IPS-18a (cell line): ENCODE data around the gene STK17A.

Source experiments
- H3K27ac ChIP-seq: one replicate; pipeline ENCODE4 v1.5.1; 2013; ENCODE audit warnings: low read length
- H3K27me3 ChIP-seq: one replicate; pipeline ENCODE4 v1.6.1; 2013; ENCODE audit warnings: mild to moderate bottlenecking, low read length; ENCODE audit not compliant: control insufficient read depth, insufficient read depth
- H3K36me3 ChIP-seq: one replicate; pipeline ENCODE4 v1.6.1; 2013; ENCODE audit warnings: low read depth, low read length; ENCODE audit not compliant: control insufficient read depth
- H3K4me1 ChIP-seq: one replicate; pipeline ENCODE4 v1.6.1; 2013; ENCODE audit warnings: low read depth, low read length; ENCODE audit not compliant: control insufficient read depth
- H3K4me3 ChIP-seq: one replicate; pipeline ENCODE4 v1.5.1; 2013; ENCODE audit warnings: low read length
- H3K9ac ChIP-seq: one replicate; pipeline ENCODE4 v1.6.1; 2013; ENCODE audit warnings: mild to moderate bottlenecking, low read length, moderate library complexity
- H3K9me3 ChIP-seq: one replicate; pipeline ENCODE4 v1.6.1; 2013; ENCODE audit warnings: low read depth, low read length; ENCODE audit not compliant: control insufficient read depth

STK17A gene

DNA sequence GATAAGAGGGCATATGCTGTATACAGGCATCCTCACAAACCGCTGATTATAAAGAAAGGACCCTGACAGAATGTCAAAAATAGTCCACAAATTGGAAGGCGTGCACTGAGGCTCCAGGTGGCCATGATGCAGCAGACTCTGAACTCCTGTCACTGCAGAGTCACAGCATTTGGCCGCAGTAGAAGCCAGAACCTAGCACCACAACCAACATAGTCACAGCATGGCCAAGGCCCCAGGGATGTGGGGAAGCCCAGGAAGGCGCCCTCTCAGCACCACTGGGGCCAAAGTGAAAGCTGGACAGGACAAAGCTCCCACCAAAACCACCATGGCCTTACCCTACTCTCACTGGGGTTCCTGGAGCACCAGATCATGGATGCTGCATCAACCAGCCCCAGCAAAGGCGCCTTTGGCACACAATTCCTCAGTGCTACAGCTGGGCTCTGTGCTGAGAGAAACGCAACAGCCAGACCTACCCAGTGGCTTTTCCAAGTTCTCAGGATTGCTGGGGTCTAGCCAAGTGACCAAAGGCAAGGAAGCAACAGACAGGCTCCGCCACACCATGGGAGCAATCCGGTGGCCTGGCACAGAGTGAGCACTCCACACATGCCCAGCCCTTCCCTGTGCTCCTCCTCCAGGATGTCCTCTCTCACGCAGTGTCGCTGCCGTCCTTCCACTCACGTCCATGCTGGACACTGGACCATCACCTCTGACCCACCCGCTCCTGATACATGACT is 60.2 kb downstream of the STK17A start:
- no peak overlapping the region for H3K9ac ChIP-seq
- H3K4me1 ChIP-seq: peaks cover 20% of the 10 kb centered on the region
- no peaks in the 10 kb centered on the region for H3K27me3 ChIP-seq
- H3K9me3 ChIP-seq: no peaks in the 10 kb centered on the region
- H3K27ac ChIP-seq: no peak overlapping the region
- H3K4me3 ChIP-seq: no peak overlapping the region
- peaks cover 38% of the 10 kb centered on the region for H3K36me3 ChIP-seq

DNA sequence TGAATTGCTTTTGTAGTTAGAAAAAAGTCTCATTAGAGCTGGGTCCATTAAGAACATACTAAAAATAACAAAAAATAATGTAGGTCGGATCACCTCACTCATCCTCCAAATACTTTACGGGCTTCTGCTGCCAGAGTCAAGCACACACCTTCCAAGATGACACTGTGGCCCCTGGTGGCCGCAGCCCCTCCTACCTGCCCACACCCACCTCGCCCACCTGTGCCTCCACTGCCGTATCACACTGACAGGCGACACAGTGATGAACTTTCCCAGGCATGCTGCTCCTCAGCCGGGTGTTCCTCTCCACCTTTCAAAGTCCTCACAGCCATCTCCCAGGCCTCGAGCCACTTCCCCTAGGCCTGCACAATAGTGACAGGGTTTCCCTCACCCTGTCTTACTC is 60.9 kb downstream of the STK17A start:
- peaks cover 33% of the 10 kb centered on the region for H3K36me3 ChIP-seq
- no peak overlapping the region for H3K9ac ChIP-seq
- no peak overlapping the region for H3K27ac ChIP-seq
- peaks cover 25% of the 10 kb centered on the region for H3K4me1 ChIP-seq
- no peak overlapping the region for H3K4me3 ChIP-seq
- H3K27me3 ChIP-seq: no peaks in the 10 kb centered on the region
- H3K9me3 ChIP-seq: no peaks in the 10 kb centered on the region

- Histone ChIP-seq H3K9ac (no peak overlapping the region), H3K4me1 (peaks cover 37% of the 10 kb centered on the region), H3K9me3 (no peaks in the 10 kb centered on the region), H3K36me3 (peaks cover 24% of the 10 kb centered on the region), H3K27ac (no peak overlapping the region), H3K4me3 (no peak overlapping the region), H3K27me3 (no peaks in the 10 kb centered on the region)
Observed at GRCh38 chr7:43645699-43646226, 62.9 kb downstream of the STK17A start.

DNA sequence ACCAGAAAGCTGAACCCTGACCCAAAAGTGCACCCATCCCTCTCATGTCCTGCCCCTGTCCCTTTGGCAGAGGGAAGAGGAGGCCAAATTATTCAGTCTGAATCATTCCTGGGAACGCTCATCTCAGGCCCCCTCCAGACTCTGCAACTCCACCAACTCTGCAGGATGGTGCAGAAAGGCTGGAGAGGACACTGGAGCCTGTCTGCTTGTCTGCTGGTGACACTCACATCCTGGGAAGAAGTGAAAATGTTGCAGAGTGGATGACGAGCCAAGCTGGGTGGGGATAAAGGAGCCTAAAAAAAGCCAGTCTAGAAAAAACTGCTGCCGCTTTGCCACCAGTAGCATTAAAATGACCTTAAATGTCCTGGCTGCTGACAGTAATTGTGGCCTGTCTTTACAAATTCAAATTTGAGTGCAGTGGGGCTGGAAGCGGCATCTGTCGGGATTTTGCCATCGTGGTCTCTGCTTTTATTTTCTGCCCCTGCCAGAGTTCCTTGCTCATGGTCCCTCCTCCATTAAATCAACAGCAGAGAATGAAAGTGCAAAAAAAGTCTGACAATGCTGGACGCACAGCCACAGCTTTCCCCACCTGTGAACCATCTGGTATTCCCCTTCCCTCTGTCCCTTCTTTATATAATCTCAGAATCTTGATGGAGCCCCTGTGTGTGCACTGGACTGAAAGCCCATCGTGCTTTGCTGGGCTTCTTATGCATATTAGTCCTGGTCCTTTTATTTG is 63.9 kb downstream of the STK17A start:
- Histone ChIP-seq H3K27ac (peak overlapping the region; percentile 52), H3K9me3 (no peaks in the 10 kb centered on the region), H3K9ac (peak overlapping the region; percentile 37), H3K36me3 (peaks cover 22% of the 10 kb centered on the region), H3K4me1 (peaks cover 41% of the 10 kb centered on the region), H3K27me3 (no peaks in the 10 kb centered on the region), H3K4me3 (no peak overlapping the region)

DNA sequence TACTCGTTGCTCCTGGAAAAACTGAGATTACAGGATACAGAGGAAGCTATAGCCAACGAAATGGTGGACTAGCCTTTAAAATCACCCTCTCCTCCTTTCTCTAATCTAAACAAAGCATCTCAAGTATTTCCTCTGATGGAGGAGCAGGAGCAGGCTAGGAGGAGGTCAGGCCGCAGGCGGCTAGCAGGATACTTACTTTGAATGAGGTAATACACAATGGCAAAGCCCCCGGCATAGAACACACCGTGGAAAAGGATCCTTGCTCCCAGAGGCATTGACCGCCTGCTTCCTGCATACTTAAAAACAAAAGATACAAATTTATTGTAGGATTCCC is 64.4 kb downstream of the STK17A start:
- Histone ChIP-seq H3K27ac (peak overlapping the region; percentile 52), H3K4me1 (peaks cover 41% of the 10 kb centered on the region), H3K4me3 (no peak overlapping the region), H3K9me3 (no peaks in the 10 kb centered on the region), H3K36me3 (peaks cover 22% of the 10 kb centered on the region), H3K27me3 (no peaks in the 10 kb centered on the region), H3K9ac (peak overlapping the region; percentile 37)

- H3K36me3 ChIP-seq: peaks cover 18% of the 10 kb centered on the region
- H3K9me3 ChIP-seq: no peaks in the 10 kb centered on the region
- H3K9ac ChIP-seq: peak overlapping the region; percentile 37
- H3K27me3 ChIP-seq: no peaks in the 10 kb centered on the region
- peaks cover 41% of the 10 kb centered on the region for H3K4me1 ChIP-seq
- H3K4me3 ChIP-seq: no peak overlapping the region
- H3K27ac ChIP-seq: peak overlapping the region; percentile 52
Observed at GRCh38 chr7:43647673-43648472, 65.0 kb downstream of the STK17A start.

DNA sequence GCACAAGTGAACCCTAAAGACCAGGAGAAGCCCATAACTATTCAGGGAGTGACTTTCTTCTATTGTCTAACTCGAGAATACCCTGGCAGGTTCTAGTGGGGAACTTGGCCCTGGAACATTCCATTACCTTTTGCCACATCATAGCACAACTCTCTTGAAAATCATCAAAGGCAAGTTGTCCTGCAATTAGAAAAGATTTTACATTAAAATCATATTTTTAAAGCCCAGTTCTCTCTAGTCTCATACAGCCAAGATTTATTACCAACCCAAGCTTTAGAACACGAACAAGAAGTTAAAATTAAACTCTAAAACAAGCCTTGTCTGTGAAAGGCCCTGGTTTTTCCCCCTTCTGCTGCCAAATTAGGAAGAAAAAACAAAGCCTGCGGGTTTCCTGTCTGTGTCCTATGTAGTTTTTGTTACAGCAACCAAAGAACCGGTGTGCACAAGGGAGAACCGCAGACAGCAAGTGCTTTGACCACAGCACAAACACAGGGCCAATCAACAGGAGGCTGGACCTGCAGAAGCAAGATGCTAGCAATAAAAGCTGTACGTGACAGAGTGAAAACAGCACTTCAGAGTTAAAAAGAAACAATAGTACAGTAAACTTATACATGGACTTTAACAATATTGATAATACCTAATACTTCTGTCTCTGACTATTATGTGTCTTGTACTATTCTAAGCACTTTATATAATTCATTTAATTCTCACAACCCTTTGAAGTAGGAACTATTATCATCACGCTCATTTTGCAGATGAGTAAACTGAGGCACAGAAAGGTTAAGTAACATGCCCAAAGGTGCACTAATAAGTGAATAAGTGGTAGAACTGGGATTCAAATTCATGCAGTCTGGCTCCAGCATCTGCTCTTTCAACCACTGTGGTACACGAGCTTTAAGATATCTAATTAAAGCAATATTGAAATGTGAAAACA is 65.8 kb downstream of the STK17A start:
- H3K27me3 ChIP-seq: no peaks in the 10 kb centered on the region
- H3K9me3 ChIP-seq: no peaks in the 10 kb centered on the region
- no peak overlapping the region for H3K27ac ChIP-seq
- H3K4me1 ChIP-seq: peaks cover 45% of the 10 kb centered on the region
- H3K36me3 ChIP-seq: peaks cover 12% of the 10 kb centered on the region
- no peak overlapping the region for H3K9ac ChIP-seq
- no peak overlapping the region for H3K4me3 ChIP-seq

DNA sequence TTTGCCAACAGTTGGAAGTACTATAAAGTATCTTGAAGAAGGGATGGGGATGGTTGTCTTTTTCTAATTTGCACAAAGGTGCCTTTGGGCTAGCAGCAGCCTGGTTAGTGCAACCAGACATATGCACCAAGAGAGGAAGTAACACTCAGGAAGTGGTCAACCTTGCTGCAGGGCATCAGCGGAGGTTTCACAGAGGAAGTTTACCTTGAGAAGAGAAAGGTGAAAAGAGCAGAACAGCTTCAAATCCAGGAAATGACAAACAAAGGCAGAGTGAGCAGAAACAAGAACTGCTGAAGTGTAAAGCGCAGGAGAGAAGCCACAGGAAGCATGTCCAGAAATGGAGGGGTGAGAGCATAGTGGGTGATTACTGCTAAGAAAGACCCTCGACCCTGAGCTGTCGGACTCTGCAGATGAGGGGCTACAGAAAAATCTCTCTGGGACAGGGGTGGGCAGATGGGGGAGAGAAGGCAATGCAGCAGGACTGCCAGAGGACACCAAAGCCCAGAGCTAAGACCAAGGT is 66.9 kb downstream of the STK17A start:
- peaks cover 12% of the 10 kb centered on the region for H3K36me3 ChIP-seq
- H3K9me3 ChIP-seq: no peaks in the 10 kb centered on the region
- H3K4me1 ChIP-seq: peaks cover 49% of the 10 kb centered on the region
- no peak overlapping the region for H3K27ac ChIP-seq
- H3K9ac ChIP-seq: no peak overlapping the region
- H3K4me3 ChIP-seq: no peak overlapping the region
- no peaks in the 10 kb centered on the region for H3K27me3 ChIP-seq

DNA sequence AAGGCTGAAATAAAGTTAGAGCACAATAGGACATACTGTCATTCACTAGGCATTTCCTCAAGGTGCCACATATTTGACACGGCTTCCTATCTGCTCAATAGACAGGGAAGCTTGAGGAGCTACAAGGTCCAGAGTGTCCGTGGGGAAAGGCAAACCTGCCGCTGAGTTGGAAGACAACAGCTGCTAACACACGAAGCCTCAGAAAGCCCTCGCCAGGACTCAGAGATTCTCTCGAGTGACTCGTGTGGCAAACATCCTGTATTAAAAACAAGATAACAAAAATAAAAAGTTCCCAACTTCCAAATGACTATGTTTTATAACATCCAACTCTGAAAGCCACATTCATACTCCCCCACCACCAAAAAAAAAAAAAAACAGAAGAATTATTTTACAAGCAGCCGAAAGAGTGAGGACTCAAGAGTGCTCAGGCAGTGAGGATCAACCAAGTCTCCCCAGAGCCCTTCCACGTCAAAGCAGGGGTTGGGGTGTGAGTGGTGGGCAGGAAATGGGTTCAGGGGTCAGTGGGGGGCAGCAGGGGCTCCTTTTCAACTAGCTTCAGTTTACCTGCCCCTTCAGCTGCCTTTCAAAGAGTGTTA is 67.6 kb downstream of the STK17A start:
- H3K27ac ChIP-seq: no peak overlapping the region
- no peaks in the 10 kb centered on the region for H3K9me3 ChIP-seq
- no peak overlapping the region for H3K9ac ChIP-seq
- no peak overlapping the region for H3K4me3 ChIP-seq
- no peaks in the 10 kb centered on the region for H3K27me3 ChIP-seq
- peaks cover 8% of the 10 kb centered on the region for H3K36me3 ChIP-seq
- peaks cover 49% of the 10 kb centered on the region for H3K4me1 ChIP-seq

- Histone ChIP-seq H3K4me1 (peaks cover 36% of the 10 kb centered on the region), H3K27ac (no peak overlapping the region), H3K9me3 (no peaks in the 10 kb centered on the region), H3K4me3 (no peak overlapping the region), H3K9ac (no peak overlapping the region), H3K27me3 (no peaks in the 10 kb centered on the region), H3K36me3 (peaks cover 8% of the 10 kb centered on the region)
Observed at GRCh38 chr7:43652364-43652763, 69.5 kb downstream of the STK17A start.
